Activated CD4-positive, alpha-beta T cell treated with anti-CD3 and anti-CD28 coated beads for 48 hours (primary cell): ENCODE measurements around the gene MRGPRX1.
"Not testable (repeated sequence)": the region's sequence is repeated elsewhere in the genome, so short reads cannot be mapped to it uniquely, and the experiment has no call there.

Source experiments
- DNase-seq: peaks from one replicate; pipeline ENCODE4 v3.0.0-alpha.2; 2020

The MRGPRX1 gene

GRCh38 chr11:18939314-18939713 is at the start of gene MRGPRX1:
Gene MRGPRX1, minus strand, starts transcription at chr11:18939414. Its CDS starts 4,630 bp downstream, at chr11:18934784.
- DNase-seq = no peak

GRCh38 chr11:18987454-18988231 is 48.4 kb upstream of the MRGPRX1 start:
- DNase-seq = no peak

- DNase-seq = no peak
These were observed 47.5 kb upstream of the MRGPRX1 start for GRCh38 chr11:18986744-18987143.

GRCh38 chr11:18981897-18982296 is 42.7 kb upstream of the MRGPRX1 start:
- no peak for DNase-seq

- no peak for DNase-seq
These were observed 35.0 kb upstream of the MRGPRX1 start for GRCh38 chr11:18974192-18974591.

- no peak for DNase-seq
These were observed 33.1 kb upstream of the MRGPRX1 start for GRCh38 chr11:18972336-18972735.

GRCh38 chr11:18969720-18970119 is 30.5 kb upstream of the MRGPRX1 start:
- no peak for DNase-seq

GRCh38 chr11:18958221-18958910 is 19.2 kb upstream of the MRGPRX1 start:
- DNase-seq = no peak

GRCh38 chr11:18956630-18957029 is 17.4 kb upstream of the MRGPRX1 start:
- no peak for DNase-seq

GRCh38 chr11:18936002-18936673 is 3.1 kb downstream of the MRGPRX1 start:
- no peak for DNase-seq

- DNase-seq = no peak
These were observed 4.9 kb downstream of the MRGPRX1 start for GRCh38 chr11:18934195-18934814.

- no peak for DNase-seq
These were observed 11.5 kb downstream of the MRGPRX1 start for GRCh38 chr11:18927550-18928322.

- DNase-seq = not testable (repeated sequence)
These were observed 13.8 kb downstream of the MRGPRX1 start for GRCh38 chr11:18925426-18925825.

- DNase-seq = no peak
These were observed 26.3 kb downstream of the MRGPRX1 start for GRCh38 chr11:18912883-18913282.

- no peak for DNase-seq
These were observed 31.8 kb downstream of the MRGPRX1 start for GRCh38 chr11:18907391-18907790.

- DNase-seq = not testable (repeated sequence)
These were observed 38.6 kb downstream of the MRGPRX1 start for GRCh38 chr11:18900637-18901036.

GRCh38 chr11:18900151-18900611 is 39.0 kb downstream of the MRGPRX1 start:
- DNase-seq = not testable (repeated sequence)

GRCh38 chr11:18891712-18892111 is 47.5 kb downstream of the MRGPRX1 start:
- not testable (repeated sequence) for DNase-seq

GRCh38 chr11:18890615-18891014 is 48.6 kb downstream of the MRGPRX1 start:
- DNase-seq = no peak
